Spinal cord (tissue), 10 donors: ENCODE data around the gene TCAP. TPM values are rescaled to one million over a fixed set of nuclear protein-coding genes. Genes with fewer than 3 reads are reported as not detected.
A peak's percentile ranks its signal among the peaks of the same experiment; 100 is the strongest.
"Not testable (repeated sequence)": the region's sequence is repeated elsewhere in the genome, so short reads cannot be mapped to it uniquely, and the experiment has no call there.

Experiments
- DNase-seq, 6 donors: peaks; one replicate each; pipeline versions ENCODE4 v3.0.0 to v3.0.0-alpha.2; 2013 to 2015; ENCODE audit warnings: low spot score in 6 of 6, low read depth in 4 of 6
- H3K27ac ChIP-seq: one replicate; pipeline ENCODE4 v1.5.1; 2013; ENCODE audit warnings: low read depth, low read length, control low read depth
- H3K27me3 ChIP-seq: one replicate; pipeline ENCODE4 v1.6.1; 2013; ENCODE audit warnings: low read length; ENCODE audit not compliant: control insufficient read depth, insufficient read depth
- H3K36me3 ChIP-seq: one replicate; pipeline ENCODE4 v1.6.1; 2013; ENCODE audit warnings: low read length; ENCODE audit not compliant: control insufficient read depth, insufficient read depth
- H3K4me1 ChIP-seq: one replicate; pipeline ENCODE4 v1.6.1; 2013; ENCODE audit warnings: low read length; ENCODE audit not compliant: control insufficient read depth, insufficient read depth
- H3K4me3 ChIP-seq: one replicate; pipeline ENCODE4 v1.5.1; 2013; ENCODE audit warnings: low read depth, low read length, control low read depth
- H3K9me3 ChIP-seq: one replicate; pipeline ENCODE4 v1.6.1; 2013; ENCODE audit warnings: low read length; ENCODE audit not compliant: control insufficient read depth, insufficient read depth
- WGBS: methylation state at CpG from one replicate; pipeline ENCODE4 v1.1.5; 2013; ENCODE audit warnings: missing lambda C conversion rate; ENCODE audit not compliant: insufficient coverage; 5-methylcytosine and 5-hydroxymethylcytosine counted together
- polyA plus RNA-seq, 2 donors: library from polyadenylated mRNA; unstranded; fragments of 120-200 nt; gene quantifications; one replicate each; pipeline ENCODE4 v1.2.1, GENCODE V29; 2013; ENCODE audit not compliant: insufficient read length in 2 of 2
- total RNA-seq, 2 donors: library from RNA; depleted of rRNA in 1 of 2; stranded (reverse); fragments of 120-200 nt in 1 of 2; fragments of >200 nt in 1 of 2; gene quantifications; one replicate each; pipeline versions ENCODE4 v1.2.3 to v1.2.4, GENCODE V29; 2013 to 2014
- donor health status: healthy.

Gene TCAP
- total and polyA plus RNA-seq, 4 donors: 0.30 to 6.0 (median 3.3) TPM

DNA sequence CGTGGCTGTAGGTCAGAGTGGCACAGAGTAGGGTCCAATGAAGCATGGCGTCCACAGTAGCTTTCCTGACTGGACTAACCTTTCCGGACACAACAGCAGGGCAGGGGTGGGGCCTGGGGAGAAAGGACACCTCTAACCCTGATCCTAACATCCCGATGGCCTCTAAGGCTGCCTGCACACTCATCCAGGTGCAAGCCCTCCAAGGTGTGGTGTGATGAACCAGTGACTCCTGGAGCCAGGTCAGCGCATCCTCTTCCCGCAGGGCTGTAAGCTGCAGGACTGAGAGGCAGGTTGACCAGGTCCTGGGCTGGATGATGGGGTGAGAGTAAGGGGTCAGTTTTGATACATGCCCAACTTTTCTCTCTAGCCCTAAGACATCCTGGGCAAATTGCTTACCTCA lies 31.6 kb downstream of the TCAP start:
- DNase-seq: no peak
- Histone ChIP-seq H3K27me3 (peaks cover 22% of the 10 kb centered on the region), H3K9me3 (no peaks in the 10 kb centered on the region), H3K4me3 (no peak overlapping the region), H3K27ac (no peak overlapping the region), H3K36me3 (peaks cover 9% of the 10 kb centered on the region), H3K4me1 (peaks cover 29% of the 10 kb centered on the region)
- 70% methylated on average over 2 of the region's 6 CpGs for whole genome bisulfite sequencing

DNA sequence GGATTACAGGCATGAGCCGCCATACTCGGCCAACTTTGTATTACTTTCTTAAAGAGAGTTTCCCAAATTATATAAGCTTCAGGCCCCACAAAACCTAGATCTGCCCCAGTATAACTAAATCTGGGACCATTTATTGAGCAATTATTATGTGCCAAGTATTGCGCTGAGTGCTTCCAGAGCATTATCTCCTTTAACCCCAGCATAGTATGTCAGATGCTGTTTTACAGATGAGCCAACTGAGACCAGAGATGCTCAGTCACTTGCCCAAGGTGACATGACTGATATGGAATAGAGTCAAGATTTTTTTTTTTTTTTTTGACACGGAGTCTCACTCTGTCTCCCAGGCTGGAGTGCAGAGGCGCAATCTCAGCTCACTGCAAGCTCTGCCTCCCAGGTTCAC lies 32.8 kb downstream of the TCAP start:
- no peak overlapping the region for H3K27ac ChIP-seq
- no peak overlapping the region for H3K4me3 ChIP-seq
- WGBS: 100% methylated on average over 3 of the region's 5 CpGs
- peaks cover 9% of the 10 kb centered on the region for H3K36me3 ChIP-seq
- H3K27me3 ChIP-seq: peaks cover 22% of the 10 kb centered on the region
- no peak for DNase-seq
- H3K4me1 ChIP-seq: peaks cover 36% of the 10 kb centered on the region
- H3K9me3 ChIP-seq: no peaks in the 10 kb centered on the region

GRCh38 chr17:39699157-39699817 lies 34.1 kb downstream of the TCAP start:
- WGBS: 36% methylated on average over 6 of the region's 11 CpGs
- Histone ChIP-seq H3K27me3 (peaks cover 22% of the 10 kb centered on the region), H3K36me3 (peaks cover 12% of the 10 kb centered on the region), H3K4me3 (peak overlapping the region; percentile 63), H3K4me1 (peaks cover 43% of the 10 kb centered on the region), H3K27ac (peak overlapping the region; percentile 85)
- DNase-seq, H3K9me3 ChIP-seq: not testable (repeated sequence)

DNA sequence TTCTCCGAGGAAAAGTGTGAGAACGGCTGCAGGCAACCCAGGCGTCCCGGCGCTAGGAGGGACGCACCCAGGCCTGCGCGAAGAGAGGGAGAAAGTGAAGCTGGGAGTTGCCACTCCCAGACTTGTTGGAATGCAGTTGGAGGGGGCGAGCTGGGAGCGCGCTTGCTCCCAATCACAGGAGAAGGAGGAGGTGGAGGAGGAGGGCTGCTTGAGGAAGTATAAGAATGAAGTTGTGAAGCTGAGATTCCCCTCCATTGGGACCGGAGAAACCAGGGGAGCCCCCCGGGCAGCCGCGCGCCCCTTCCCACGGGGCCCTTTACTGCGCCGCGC lies 34.6 kb downstream of the TCAP start, which contains the start of gene ERBB2:
ERBB2 (plus strand) TSS at position 247 of the 330 bp plus-strand sequence. CDS start 175 bp downstream, outside the sequence.
- DNase-seq: peak in 3 of 6 donors; percentile 39 to 82 (median 57)
- 2% methylated on average over 14 of the region's 20 CpGs for WGBS
- H3K9me3 ChIP-seq: no peaks in the 10 kb centered on the region
- peaks cover 12% of the 10 kb centered on the region for H3K36me3 ChIP-seq
- peak within 1 kb of the TSS; percentile 85 for H3K27ac ChIP-seq
- H3K4me3 ChIP-seq: peak within 1 kb of the TSS; percentile 63
- H3K27me3 ChIP-seq: peaks cover 22% of the 10 kb centered on the region
- peaks cover 46% of the 10 kb centered on the region for H3K4me1 ChIP-seq

DNA sequence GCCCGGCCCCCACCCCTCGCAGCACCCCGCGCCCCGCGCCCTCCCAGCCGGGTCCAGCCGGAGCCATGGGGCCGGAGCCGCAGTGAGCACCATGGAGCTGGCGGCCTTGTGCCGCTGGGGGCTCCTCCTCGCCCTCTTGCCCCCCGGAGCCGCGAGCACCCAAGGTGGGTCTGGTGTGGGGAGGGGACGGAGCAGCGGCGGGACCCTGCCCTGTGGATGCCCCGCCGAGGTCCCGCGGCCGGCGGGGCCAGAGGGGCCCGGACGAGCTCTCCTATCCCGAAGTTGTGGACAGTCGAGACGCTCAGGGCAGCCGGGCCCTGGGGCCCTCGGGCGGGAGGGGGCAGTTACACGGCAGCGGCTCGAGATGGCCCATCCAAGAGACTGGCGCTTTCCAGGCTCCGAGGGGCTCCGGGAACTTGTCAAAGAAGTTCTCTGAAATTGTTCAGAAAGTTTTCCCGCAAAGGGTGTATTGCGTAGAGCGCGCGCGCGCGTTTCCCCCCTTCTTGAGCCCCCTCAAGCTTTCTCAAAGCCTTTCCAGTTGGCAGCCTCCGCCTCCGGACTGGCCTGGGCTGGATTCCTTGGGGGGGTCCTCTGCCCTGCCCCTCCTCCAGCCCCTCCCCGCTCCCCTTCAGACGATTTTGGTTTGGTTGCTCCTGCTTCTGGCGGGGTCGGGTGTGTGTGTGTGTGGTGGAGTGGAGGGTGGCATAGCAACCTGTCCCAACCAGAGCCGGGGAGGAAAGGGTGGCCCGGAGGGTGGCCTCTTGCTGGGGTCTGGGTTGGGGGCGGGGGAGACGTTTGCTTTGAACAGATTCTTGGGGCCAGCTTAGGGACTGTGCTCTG lies 35.2 kb downstream of the TCAP start:
- H3K4me1 ChIP-seq: peaks cover 46% of the 10 kb centered on the region
- H3K4me3 ChIP-seq: peak overlapping the region; percentile 63
- peaks cover 12% of the 10 kb centered on the region for H3K36me3 ChIP-seq
- 2% methylated on average over 48 of the region's 57 CpGs for WGBS
- DNase-seq: peak in 2 of 6 donors; percentile 37 to 74
- H3K27ac ChIP-seq: peak overlapping the region; percentile 83
- no peaks in the 10 kb centered on the region for H3K9me3 ChIP-seq
- peaks cover 22% of the 10 kb centered on the region for H3K27me3 ChIP-seq

GRCh38 chr17:39701012-39701783 lies 36.0 kb downstream of the TCAP start:
- 22% methylated on average over 8 of the region's 10 CpGs for WGBS
- Histone ChIP-seq H3K36me3 (peaks cover 13% of the 10 kb centered on the region), H3K27ac (peak overlapping the region; percentile 83), H3K9me3 (no peaks in the 10 kb centered on the region), H3K4me3 (peak overlapping the region; percentile 63), H3K4me1 (peaks cover 46% of the 10 kb centered on the region), H3K27me3 (peaks cover 22% of the 10 kb centered on the region)
- no peak for DNase-seq

DNA sequence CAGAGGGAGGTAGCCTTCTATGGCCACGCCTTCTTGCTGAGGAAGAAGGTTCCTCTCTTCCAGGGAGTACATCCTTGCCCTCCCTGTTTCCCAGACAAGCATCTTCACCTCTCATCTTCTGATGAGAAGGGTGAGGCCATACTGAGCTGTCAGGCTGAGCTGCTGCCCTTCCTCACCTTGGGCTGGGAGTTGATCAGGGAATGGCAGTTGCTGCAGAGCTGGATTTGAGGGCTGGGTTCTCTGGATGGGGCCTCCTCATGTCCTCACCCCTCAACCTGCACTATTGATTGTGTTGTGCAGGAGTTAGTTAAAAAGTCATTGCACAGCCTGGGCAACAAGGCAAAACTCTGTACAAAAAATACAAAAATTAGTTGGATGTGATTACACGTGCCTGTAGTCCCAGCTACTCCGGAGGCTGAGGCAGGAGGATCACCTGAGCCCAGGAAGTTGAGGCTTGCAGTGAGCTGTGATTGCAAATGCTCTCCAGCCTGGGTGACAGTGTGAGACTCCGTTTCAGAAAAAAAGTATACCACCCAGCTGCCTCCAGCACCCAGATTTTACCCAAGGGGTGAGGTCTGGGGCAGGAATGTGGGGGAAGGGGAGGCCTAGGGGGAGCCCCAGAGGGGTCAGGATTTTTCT lies 36.8 kb downstream of the TCAP start:
- Histone ChIP-seq H3K27me3 (peaks cover 22% of the 10 kb centered on the region), H3K27ac (peak overlapping the region; percentile 15), H3K9me3 (no peaks in the 10 kb centered on the region), H3K36me3 (peaks cover 15% of the 10 kb centered on the region), H3K4me1 (peaks cover 50% of the 10 kb centered on the region), H3K4me3 (peak overlapping the region; percentile 63)
- DNase-seq: no peak
- WGBS: 71% methylated on average over 2 of the region's 4 CpGs

DNA sequence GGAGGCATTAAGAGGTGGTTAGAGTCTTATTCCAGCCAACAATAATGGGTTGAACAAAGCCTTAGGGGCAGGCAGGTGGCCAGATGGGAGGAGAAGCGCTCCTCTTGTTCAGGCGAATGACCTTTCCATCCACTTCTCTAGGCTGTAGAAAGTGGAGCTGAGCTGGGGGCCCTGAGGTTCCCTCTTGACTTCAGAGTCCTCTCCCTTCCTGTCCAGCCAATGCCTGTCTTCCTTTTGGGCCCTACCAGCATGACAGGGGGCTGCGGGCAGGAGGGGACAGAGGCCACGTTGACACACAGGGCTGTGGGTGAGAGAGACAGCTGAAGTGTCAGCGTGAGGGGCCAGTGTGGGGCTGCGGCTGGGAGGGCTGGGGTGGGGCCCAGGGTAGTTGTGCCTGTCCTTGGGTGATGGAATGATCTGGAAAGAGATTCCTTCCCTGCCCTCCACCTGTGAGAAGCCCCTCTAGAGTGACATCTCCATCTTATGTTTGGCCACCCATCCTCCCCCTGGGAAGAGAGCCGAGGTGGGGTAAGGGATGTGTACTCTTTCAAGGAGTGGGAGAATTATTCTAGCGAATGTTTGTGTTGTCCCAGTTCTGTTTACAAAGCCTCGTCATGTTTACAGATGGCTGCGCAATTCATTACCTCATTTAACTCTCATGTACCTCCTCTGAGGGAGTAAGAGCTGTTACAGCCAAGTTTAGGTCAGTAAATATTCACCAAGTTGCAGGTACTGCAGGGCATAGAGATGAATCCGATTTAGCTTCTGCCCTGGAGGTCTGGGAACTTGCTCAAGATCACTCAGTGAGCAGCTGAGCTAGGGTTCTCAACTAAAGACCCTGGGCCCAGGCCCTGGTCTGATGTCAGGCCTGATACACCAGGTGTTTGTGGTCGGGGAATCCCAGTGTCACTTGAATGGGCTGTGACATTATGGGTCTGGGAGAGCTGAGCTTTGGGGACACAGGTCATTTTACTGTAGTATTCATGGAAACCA lies 38.0 kb downstream of the TCAP start:
- WGBS: 47% methylated on average over 6 of the region's 12 CpGs
- H3K4me3 ChIP-seq: no peak overlapping the region
- peaks cover 21% of the 10 kb centered on the region for H3K36me3 ChIP-seq
- no peaks in the 10 kb centered on the region for H3K9me3 ChIP-seq
- peaks cover 54% of the 10 kb centered on the region for H3K4me1 ChIP-seq
- H3K27ac ChIP-seq: peak overlapping the region; percentile 22
- DNase-seq: peak in 1 of 6 donors; percentile 38
- H3K27me3 ChIP-seq: peaks cover 22% of the 10 kb centered on the region
